Heart left ventricle (tissue), 16 donors: ENCODE data around the gene ZNF860. TPM values are rescaled to one million over a fixed set of nuclear protein-coding genes. Genes with fewer than 3 reads are reported as not detected.

Experiments used
- ATAC-seq, 4 donors: fragments of 200-7000 bp; cut with Tn5 transposase; one replicate each; pipeline ENCODE4 v1.9.1; 2020 to 2022; ENCODE audit warnings: moderate library complexity in 4 of 4, mild to moderate bottlenecking in 3 of 4, moderate number of reproducible peaks in 1 of 4
- DNase-seq, 5 donors: peaks; one replicate each; pipeline ENCODE4 v3.0.0-alpha.2; 2020
- H3K27ac ChIP-seq, 12 donors: fragments of 200-600 bp; sonication (generic) in 4 of 12; one replicate each; pipeline versions ENCODE4 v1.5.0 to v1.8.0; 2016 to 2022; ENCODE audit warnings: mild to moderate bottlenecking in 2 of 12
- H3K27me3 ChIP-seq, 9 donors: fragments of 200-600 bp; sonication (generic) in 2 of 9; one replicate each; pipeline versions ENCODE4 v1.5.1 to v1.8.0; 2016 to 2022; ENCODE audit warnings: mild to moderate bottlenecking in 3 of 9
- H3K36me3 ChIP-seq, 9 donors: fragments of 200-600 bp; sonication (generic) in 2 of 9; one replicate each; pipeline versions ENCODE4 v1.5.0 to v1.8.0; 2018 to 2022; ENCODE audit warnings: mild to moderate bottlenecking in 2 of 9
- H3K4me1 ChIP-seq, 12 donors: fragments of 200-600 bp; sonication (generic) in 4 of 12; one replicate each; pipeline versions ENCODE4 v1.5.0 to v1.8.0; 2016 to 2022; ENCODE audit warnings: mild to moderate bottlenecking in 3 of 12
- H3K4me3 ChIP-seq, 12 donors: fragments of 200-600 bp; sonication (generic) in 4 of 12; one replicate each; pipeline versions ENCODE4 v1.5.0 to v1.8.0; 2017 to 2022; ENCODE audit warnings: mild to moderate bottlenecking in 9 of 12, moderate library complexity in 4 of 12
- H3K9me3 ChIP-seq, 12 donors: fragments of 200-600 bp; sonication (generic) in 4 of 12; one replicate each; pipeline versions ENCODE4 v1.5.0 to v1.8.0; 2016 to 2022; ENCODE audit warnings: mild to moderate bottlenecking in 1 of 12
- CTCF ChIP-seq, 12 donors: fragments of 200-600 bp; sonication (generic) in 4 of 12; IDR thresholded peaks; one replicate each; pipeline versions ENCODE4 v1.5.0 to v1.8.0; 2018 to 2022; ENCODE audit warnings: antibody characterized with exemption in 12 of 12, mild to moderate bottlenecking in 5 of 12
- POLR2A ChIP-seq, 2 donors: fragments of 450-650 bp; IDR thresholded peaks; one replicate each; pipeline ENCODE4 v1.6.1; 2017; ENCODE audit warnings: antibody characterized with exemption in 2 of 2, mild to moderate bottlenecking in 2 of 2, moderate library complexity in 2 of 2
- WGBS, 4 donors: extraction: QIAGEN DNeasy Blood & Tissue Kit in 2 of 4; methylation state at CpG; one replicate each; pipeline versions ENCODE4 v1.1.5 to v1.1.7; 2013 to 2018; 5-methylcytosine and 5-hydroxymethylcytosine counted together
- intact Hi-C, 10 donors: fragments of 100-400 bp; cut with DNase I; formaldehyde crosslinking; loops; one replicate each; pipeline versions ENCODE4 v1.11.1 to v1.14.2; 2022
- polyA plus RNA-seq, 2 donors: library from polyadenylated mRNA; stranded (reverse); fragments of 200-250 nt; gene quantifications; one replicate each; pipeline ENCODE4 v1.2.3, GENCODE V29; 2013
- total RNA-seq, 9 donors: library from RNA; depleted of rRNA in 2 of 9; stranded (reverse); fragments of >200 nt in 2 of 9; fragmentation: NEBNext Ultra II Directional in 3 of 9; extraction: Animal tissue kit (Norgen Biotek cat#: 25700) in 3 of 9; gene quantifications; one replicate each; pipeline versions ENCODE4 v1.1.0 to v1.2.4, GENCODE V29; 2016 to 2023
- donor health status: ischemic (EF 13 %, LVEDD 7.1; RV severe dilation, severe dysfunction).
- donor health status: healthy with polysubstance abuse.
- donor health status: DM: no; HTN: yes; CAD: no.
- donor health status: DM: no; HTN: no; CAD: no.
- donor health status: ischemic (EF 25% LVEDD 6.9; RV normal size, moderate dysfunction).
- donor health status: ischemic (EF 25% LVEDD 5.7; RV mildly dilated, moderate dysfunction).
- donor health status: healthy.
- donor health status: DM: yes; HTN: yes; CAD: no.
- donor health status: ischemic (EF 35%, LVEDD 5.7; RV mildly dilated, moderate dysfunction).
- donor health status: nonischemic (EF 11% LVEDD 7.7; RV severe dilation, severe dysfunction).
- donor health status: DM: yes; HTN: yes; CAD: no.
- donor health status: PGD.
- donor health status: ischemic (EF 29% LVEDD 5.4; RV normal size, mild dysfunction).
- donor health status: nonischemic (EF 23%, LVEDD 6.1; RV moderate dilation, normal function).

Gene ZNF860
- total and polyA plus RNA-seq, 11 donors = 0.08 to 0.53 (median 0.14) TPM; not detected in 4

DNA sequence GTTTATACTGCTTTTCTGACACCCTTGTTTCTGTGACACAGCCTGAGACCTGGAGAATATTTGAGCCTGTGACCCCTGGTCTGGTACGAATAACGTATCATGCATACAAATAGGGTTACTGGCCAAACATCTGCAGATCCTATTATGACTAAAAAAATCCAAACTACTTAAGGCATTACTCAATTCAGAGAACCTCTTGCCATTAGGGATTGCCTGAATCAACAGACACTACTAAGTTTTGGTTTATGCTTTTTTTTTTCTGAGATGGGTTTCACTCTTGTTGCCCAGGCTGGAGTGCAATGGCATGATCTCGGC lies 35.9 kb upstream of the ZNF860 start:
- ATAC-seq = peak; percentile 51 to 84 (median 60)
- peak overlapping the region in 7 of 12 donors; percentile 1 to 64 (median 41) for H3K27ac ChIP-seq
- no peak overlapping the region for H3K4me3 ChIP-seq
- peaks cover 0 to 11% (median 0%) of the 10 kb centered on the region in 12 donors for H3K9me3 ChIP-seq
- 53 to 69% (median 60%) methylated on average over 3 of the region's 3 CpGs for WGBS, 4 donors
- peaks cover 0 to 40% (median 22%) of the 10 kb centered on the region in 12 donors for H3K4me1 ChIP-seq
- intact Hi-C loops = no loop called here
- TF ChIP-seq POLR2A (IDR thresholded peaks at IDR 0.05) = no peak
- no peak for TF ChIP-seq CTCF (IDR thresholded peaks at IDR 0.05)
- H3K27me3 ChIP-seq = no peaks in the 10 kb centered on the region
- no peaks in the 10 kb centered on the region for H3K36me3 ChIP-seq
- no peak for DNase-seq

DNA sequence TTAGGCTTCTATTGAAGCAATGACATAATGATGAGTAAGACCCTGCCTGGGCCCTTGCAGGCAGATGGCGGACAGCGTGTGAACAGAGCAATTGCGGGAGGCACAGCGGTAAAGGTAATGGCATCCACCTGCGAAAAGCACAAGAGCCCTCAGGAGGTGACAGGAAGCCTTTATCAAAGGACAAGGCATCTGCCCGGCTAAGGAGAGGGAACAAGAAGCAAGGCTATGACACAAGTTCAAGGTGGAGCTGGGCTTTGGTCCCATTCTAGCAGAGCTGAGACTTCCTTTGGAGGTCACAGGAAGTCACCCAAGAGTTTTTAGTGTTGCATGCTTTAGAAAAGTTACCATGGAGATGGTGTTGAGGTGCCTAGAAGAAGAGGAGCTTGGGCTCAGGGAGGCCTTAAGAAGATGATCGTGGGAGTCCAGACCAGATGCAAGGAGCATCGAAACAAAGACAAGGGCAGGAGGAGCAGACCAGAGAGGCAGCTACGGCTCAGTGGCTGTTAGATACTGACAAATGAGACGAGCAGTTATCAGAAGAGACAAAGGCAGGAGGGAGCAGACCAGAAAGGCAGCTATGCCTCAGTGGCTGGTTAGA lies 35.0 kb upstream of the ZNF860 start:
- peaks cover 0 to 32% (median 14%) of the 10 kb centered on the region in 12 donors for H3K4me1 ChIP-seq
- DNase-seq (peak in 2 of 5 donors; percentile 25 to 30), ATAC-seq (peak in 3 of 4 donors; percentile 33 to 50 (median 41))
- no peak overlapping the region for H3K4me3 ChIP-seq
- TF ChIP-seq POLR2A (IDR thresholded peaks at IDR 0.05) = no peak
- TF ChIP-seq CTCF (IDR thresholded peaks at IDR 0.05) = no peak
- H3K27me3 ChIP-seq = no peaks in the 10 kb centered on the region
- H3K9me3 ChIP-seq = peaks cover 0 to 11% (median 0%) of the 10 kb centered on the region in 12 donors
- peak overlapping the region in 2 of 12 donors; percentile 35 to 47 for H3K27ac ChIP-seq
- no peaks in the 10 kb centered on the region for H3K36me3 ChIP-seq
- WGBS, 4 donors = 66 to 78% (median 74%) methylated on average over 10 of the region's 10 CpGs
- intact Hi-C loops = no loop called here

GRCh38 chr3:31947162-31947561 lies 34.4 kb upstream of the ZNF860 start:
- Histone ChIP-seq H3K27ac (no peak overlapping the region), H3K4me1 (peaks cover 0 to 31% (median 13%) of the 10 kb centered on the region in 12 donors), H3K9me3 (peaks cover 0 to 11% (median 0%) of the 10 kb centered on the region in 12 donors), H3K27me3 (no peaks in the 10 kb centered on the region), H3K4me3 (no peak overlapping the region), H3K36me3 (no peaks in the 10 kb centered on the region)
- intact Hi-C loops = no loop called here
- TF ChIP-seq POLR2A (IDR thresholded peaks at IDR 0.05) (no peak), CTCF (IDR thresholded peaks at IDR 0.05) (no peak)
- ATAC-seq (peak in 2 of 4 donors; percentile 21 to 31), DNase-seq (no peak)
- 81 to 90% (median 85%) methylated on average over 4 of the region's 4 CpGs for WGBS, 4 donors

DNA sequence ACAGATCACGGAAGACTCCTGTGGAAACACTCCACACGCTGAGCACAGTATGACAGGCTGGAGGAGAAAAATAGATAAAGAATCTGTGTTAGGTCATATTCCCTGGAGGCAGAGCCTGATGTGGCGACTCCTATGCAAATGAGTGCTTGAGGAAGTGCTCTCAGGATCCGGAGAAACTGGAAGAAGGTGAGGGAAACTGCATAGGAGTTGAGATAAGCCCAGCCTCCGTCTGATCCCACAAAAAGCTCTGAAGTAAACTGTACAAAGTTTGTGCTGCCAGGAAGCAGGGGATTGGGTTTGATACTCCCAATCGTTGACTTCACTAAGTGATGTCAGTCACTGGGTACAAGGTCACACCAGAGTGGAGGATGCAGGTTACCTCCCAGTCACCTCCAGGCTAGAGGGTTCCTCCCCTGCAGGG lies 33.9 kb upstream of the ZNF860 start:
- H3K4me3 ChIP-seq = no peak overlapping the region
- H3K27me3 ChIP-seq = no peaks in the 10 kb centered on the region
- H3K27ac ChIP-seq = no peak overlapping the region
- no peak for DNase-seq
- TF ChIP-seq POLR2A (IDR thresholded peaks at IDR 0.05) = no peak
- no peak for TF ChIP-seq CTCF (IDR thresholded peaks at IDR 0.05)
- WGBS, 4 donors = 38 to 47% (median 40%) methylated on average over 6 of the region's 6 CpGs
- no peaks in the 10 kb centered on the region for H3K36me3 ChIP-seq
- peaks cover 0 to 11% (median 0%) of the 10 kb centered on the region in 12 donors for H3K9me3 ChIP-seq
- peak in 1 of 4 donors; percentile 36 for ATAC-seq
- peaks cover 0 to 31% (median 13%) of the 10 kb centered on the region in 12 donors for H3K4me1 ChIP-seq
- intact Hi-C loops = no loop called here
